ENCODE measurements around the gene CBLN3. TPM values are rescaled to one million over a fixed set of nuclear protein-coding genes. Genes with fewer than 3 reads are reported as not detected.

The CBLN3 gene
- total RNA-seq, 1 experiment from 2014 or later: 0.94 TPM

- Mint-ChIP-seq H3K9me3 (no peaks in the 10 kb centered on the region), H3K4me1 (peaks cover 10% of the 10 kb centered on the region), H3K4me3 (no peak overlapping the region), H3K27me3 (ENCODE audit: low read depth) (no peaks in the 10 kb centered on the region), H3K36me3 (peaks cover 35% of the 10 kb centered on the region), H3K27ac (no peak overlapping the region)
- ChIA-PET CTCF (interaction anchor here (0.8 to 4.2 kb wide), 35 partner anchors 10 to 195 kb away, joined by 3 to 83 read pairs (median 6); partner anchors contain the start of genes ADCY4, CIDEB, DHRS1 and LTB4R2), POLR2A (interaction anchor here (1.1 to 2.1 kb wide), 3 partner anchors 38 to 105 kb away, joined by 3 to 7 read pairs (median 7); partner anchors contain the start of gene NYNRIN)
- no peak for DNase-seq (ENCODE audit: low spot score)
- no peak for ATAC-seq
- TF ChIP-seq OVOL2 (CRISPR knock-in tag; IDR thresholded peaks at IDR 0.05; ENCODE audit: borderline replicate concordance) (no peak), CTCF (IDR thresholded peaks at IDR 0.05) (0 out of 2 replicates have a peak, but pooled peaks have one; percentile 9), TP53 (CRISPR knock-in tag; IDR thresholded peaks at IDR 0.05) (no peak)
These were observed 7.7 kb upstream of the CBLN3 start for GRCh38 chr14:24437020-24437735.

GRCh38 chr14:24436355-24437019, 7.0 kb upstream of the CBLN3 start:
- peaks cover 9% of the 10 kb centered on the region for H3K4me1 Mint-ChIP-seq
- no peak overlapping the region for H3K27ac Mint-ChIP-seq
- TF ChIP-seq, protein P1, sequence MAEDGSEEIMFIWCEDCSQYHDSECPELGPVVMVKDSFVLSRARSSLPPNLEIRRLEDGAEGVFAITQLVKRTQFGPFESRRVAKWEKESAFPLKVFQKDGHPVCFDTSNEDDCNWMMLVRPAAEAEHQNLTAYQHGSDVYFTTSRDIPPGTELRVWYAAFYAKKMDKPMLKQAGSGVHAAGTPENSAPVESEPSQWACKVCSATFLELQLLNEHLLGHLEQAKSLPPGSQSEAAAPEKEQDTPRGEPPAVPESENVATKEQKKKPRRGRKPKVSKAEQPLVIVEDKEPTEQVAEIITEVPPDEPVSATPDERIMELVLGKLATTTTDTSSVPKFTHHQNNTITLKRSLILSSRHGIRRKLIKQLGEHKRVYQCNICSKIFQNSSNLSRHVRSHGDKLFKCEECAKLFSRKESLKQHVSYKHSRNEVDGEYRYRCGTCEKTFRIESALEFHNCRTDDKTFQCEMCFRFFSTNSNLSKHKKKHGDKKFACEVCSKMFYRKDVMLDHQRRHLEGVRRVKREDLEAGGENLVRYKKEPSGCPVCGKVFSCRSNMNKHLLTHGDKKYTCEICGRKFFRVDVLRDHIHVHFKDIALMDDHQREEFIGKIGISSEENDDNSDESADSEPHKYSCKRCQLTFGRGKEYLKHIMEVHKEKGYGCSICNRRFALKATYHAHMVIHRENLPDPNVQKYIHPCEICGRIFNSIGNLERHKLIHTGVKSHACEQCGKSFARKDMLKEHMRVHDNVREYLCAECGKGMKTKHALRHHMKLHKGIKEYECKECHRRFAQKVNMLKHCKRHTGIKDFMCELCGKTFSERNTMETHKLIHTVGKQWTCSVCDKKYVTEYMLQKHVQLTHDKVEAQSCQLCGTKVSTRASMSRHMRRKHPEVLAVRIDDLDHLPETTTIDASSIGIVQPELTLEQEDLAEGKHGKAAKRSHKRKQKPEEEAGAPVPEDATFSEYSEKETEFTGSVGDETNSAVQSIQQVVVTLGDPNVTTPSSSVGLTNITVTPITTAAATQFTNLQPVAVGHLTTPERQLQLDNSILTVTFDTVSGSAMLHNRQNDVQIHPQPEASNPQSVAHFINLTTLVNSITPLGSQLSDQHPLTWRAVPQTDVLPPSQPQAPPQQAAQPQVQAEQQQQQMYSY (CRISPR knock-in tag; IDR thresholded peaks at IDR 0.05): no peak
- TF ChIP-seq GABPB1 (CRISPR knock-in tag; IDR thresholded peaks at IDR 0.05) (0 out of 2 replicates have a peak, but pooled peaks have one; percentile 13), CTCF (IDR thresholded peaks at IDR 0.05) (peak; percentile 54), ZSCAN18 (CRISPR knock-in tag; IDR thresholded peaks at IDR 0.05) (no peak), GRHL2 (CRISPR knock-in tag; IDR thresholded peaks at IDR 0.05; ENCODE audit: insufficient replicate concordance, severe bottlenecking) (no peak)
- H3K9me3 Mint-ChIP-seq: no peaks in the 10 kb centered on the region
- no peak overlapping the region for H3K4me3 Mint-ChIP-seq
- H3K36me3 Mint-ChIP-seq: peaks cover 38% of the 10 kb centered on the region
- POLR2A ChIA-PET: interaction anchor here (1.0 to 2.1 kb wide), 3 partner anchors 30 to 105 kb away, joined by 3 to 7 read pairs (median 7); no protein-coding TSS in a partner anchor
- peak; percentile 53 for ATAC-seq
- CTCF ChIA-PET: interaction anchor here (0.8 to 4.2 kb wide), 37 partner anchors 9 to 194 kb away, joined by 3 to 83 read pairs (median 6); partner anchors contain the start of genes ADCY4, CIDEB, DHRS1 and LTB4R2
- H3K27me3 Mint-ChIP-seq (ENCODE audit: low read depth): no peaks in the 10 kb centered on the region
- DNase-seq (ENCODE audit: low spot score): no peak

GRCh38 chr14:24435998-24436354, 6.5 kb upstream of the CBLN3 start:
- ATAC-seq (no peak), DNase-seq (ENCODE audit: low spot score) (no peak)
- peaks cover 38% of the 10 kb centered on the region for H3K36me3 Mint-ChIP-seq
- H3K27me3 Mint-ChIP-seq (ENCODE audit: low read depth): no peaks in the 10 kb centered on the region
- H3K9me3 Mint-ChIP-seq: no peaks in the 10 kb centered on the region
- H3K4me1 Mint-ChIP-seq: peaks cover 10% of the 10 kb centered on the region
- CTCF ChIA-PET: interaction anchor here (0.8 to 4.2 kb wide), 29 partner anchors 9 to 194 kb away, joined by 3 to 83 read pairs (median 7); partner anchors contain the start of genes ADCY4, CIDEB, DHRS1 and LTB4R2
- no peak overlapping the region for H3K4me3 Mint-ChIP-seq
- TF ChIP-seq ZNF219 (CRISPR knock-in tag; IDR thresholded peaks at IDR 0.05; ENCODE audit: borderline replicate concordance) (no peak), NR2C2 (CRISPR knock-in tag; IDR thresholded peaks at IDR 0.05) (no peak), GTF2I (CRISPR knock-in tag; conservative IDR thresholded peaks at IDR 0.05) (no peak), ZBTB21 (CRISPR knock-in tag; IDR thresholded peaks at IDR 0.05; ENCODE audit: borderline replicate concordance) (no peak), CREB1 (CRISPR knock-in tag; IDR thresholded peaks at IDR 0.05) (no peak), ZNF423 (CRISPR knock-in tag; IDR thresholded peaks at IDR 0.05) (no peak), GRHL2 (CRISPR knock-in tag; IDR thresholded peaks at IDR 0.05; ENCODE audit: insufficient replicate concordance, severe bottlenecking) (no peak), STAT6 (CRISPR knock-in tag; conservative IDR thresholded peaks at IDR 0.05; ENCODE audit: low read depth) (no peak), ZNF121 (CRISPR knock-in tag; IDR thresholded peaks at IDR 0.05) (no peak)
- H3K27ac Mint-ChIP-seq: no peak overlapping the region
- POLR2A ChIA-PET: interaction anchor here (1.0 to 2.1 kb wide), 3 partner anchors 29 to 104 kb away, joined by 3 to 7 read pairs (median 7); no protein-coding TSS in a partner anchor
